ENCODE results near the gene FANK1.
"Not testable (repeated sequence)": the region's sequence is repeated elsewhere in the genome, so short reads cannot be mapped to it uniquely, and the experiment has no call there.

Gene FANK1

DNA sequence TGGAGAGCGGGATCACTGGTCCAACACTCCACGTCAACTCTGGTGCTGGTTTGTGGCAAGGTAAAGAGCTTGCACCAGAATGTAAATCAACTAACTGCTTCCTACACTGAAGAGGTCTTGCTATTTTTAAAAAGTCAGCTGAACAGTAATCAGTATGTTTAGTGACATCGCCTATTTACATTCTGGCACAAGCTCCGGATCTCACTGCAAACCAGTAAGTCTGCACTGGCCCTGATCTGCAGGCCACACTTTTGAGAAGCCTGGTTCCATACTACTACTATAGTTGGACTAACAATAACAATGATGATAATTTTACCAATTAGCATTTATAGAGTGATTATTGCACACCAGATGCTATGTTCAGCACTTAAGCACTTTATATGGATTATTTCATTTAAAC is 6.9 kb upstream of the FANK1 start:
- not testable (repeated sequence) for DNase-seq (ENCODE audit: low read depth)

DNA sequence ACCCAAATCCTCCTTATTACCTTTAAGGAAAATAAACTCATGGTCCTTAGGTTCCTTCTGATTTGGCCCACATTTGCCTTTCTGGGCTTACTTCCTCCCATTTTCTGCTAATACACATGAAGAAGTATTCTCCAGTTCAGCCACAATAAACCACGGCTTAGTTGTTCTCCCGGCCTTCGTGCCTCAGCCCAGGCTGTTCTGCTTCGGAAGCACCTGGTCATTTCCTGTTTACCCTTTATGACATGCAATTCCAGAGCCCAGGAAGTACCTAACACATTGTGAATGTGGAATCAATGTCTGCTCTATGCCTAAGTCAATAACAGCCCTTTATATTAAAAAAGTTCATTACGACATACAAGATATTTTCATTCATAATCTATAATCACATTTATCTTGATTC is 4.0 kb upstream of the FANK1 start:
- DNase-seq (ENCODE audit: low read depth), result not testable (repeated sequence)

DNA sequence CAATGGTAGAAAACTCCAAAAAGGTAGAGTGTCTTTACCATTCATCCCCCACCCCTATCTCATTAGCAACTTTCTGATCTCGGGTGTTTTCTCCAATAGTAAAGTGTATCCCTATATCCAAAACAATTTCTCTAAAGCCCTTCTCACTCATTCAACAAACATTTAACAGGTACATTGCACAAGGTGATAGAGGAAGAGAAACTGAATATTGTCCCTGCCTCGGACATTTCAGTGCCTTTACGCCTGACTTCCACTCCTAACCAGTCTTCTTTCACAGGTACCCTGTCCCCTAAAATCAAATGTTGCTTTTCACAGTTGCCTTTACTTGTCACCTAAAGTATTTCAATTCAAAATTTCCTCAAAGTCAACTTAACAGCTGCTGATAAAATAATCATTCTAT is 2.2 kb upstream of the FANK1 start:
- not testable (repeated sequence) for DNase-seq (ENCODE audit: low read depth)

DNA sequence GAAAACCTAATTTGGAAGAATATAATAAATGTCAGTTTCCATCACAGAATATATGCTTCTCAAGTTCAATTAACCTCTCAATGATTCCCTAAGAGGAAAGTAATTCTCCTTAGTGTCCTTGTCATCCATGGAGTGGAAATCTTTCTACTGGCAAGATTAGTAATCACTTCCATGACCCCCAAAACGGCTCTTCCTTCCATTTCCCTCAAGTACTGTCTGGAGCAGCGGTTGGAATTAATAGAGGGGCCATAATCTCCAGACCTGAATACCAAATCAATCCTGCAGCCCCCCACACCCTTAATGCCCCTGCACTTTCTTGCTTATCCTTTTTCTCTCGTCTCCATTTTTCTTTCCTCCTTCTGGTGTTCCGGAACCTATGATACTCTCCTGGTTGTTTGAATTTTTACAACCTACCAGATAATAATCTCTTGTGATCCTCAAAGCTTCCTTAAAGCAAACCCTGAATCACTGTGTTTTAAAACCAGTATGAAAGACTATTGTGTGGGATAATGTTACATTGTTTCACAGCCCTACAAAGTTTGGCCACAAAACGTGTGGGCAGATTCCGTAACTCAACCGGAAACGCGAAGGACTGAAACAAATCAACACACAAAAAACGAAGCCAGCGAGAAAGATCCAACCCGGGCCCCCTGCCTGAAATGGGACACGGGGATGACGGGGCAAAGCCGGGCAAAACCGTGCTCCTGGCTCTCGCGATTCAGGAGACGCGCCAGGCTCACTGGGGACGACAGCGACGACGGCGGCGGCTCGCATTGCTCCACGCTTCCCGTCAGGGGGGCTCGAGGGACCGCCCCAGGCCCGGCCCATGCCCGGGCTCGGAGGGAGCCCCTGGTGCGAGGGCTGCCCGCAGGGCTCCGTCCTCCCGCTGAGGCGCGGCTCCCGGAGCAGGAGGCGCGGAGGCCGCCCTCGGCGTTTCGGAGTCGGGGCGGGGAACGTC is 955 bp upstream of the FANK1 start:
- peak; percentile 2 for DNase-seq (ENCODE audit: low read depth)

DNA sequence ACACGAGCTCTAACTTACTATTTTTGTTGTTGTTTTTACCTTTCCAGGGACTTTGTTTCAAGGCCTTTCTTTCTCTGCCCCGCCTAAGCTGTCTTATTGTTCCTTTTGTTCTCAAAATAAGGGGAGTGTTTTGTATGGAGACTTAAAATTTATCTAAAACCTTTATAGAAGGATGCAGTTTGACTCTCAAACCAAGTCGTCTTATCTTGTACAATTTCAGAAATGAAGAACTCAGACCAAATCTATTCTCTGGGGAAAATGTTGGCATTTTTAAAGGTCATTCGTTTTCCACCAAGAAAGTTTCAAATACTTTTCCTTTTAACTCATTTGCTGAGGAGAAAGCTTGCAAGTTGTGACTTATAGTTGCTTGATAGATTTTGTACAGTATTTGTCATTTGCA is 953 bp downstream of the FANK1 start:
- DNase-seq (ENCODE audit: low read depth), result not testable (repeated sequence)

DNA sequence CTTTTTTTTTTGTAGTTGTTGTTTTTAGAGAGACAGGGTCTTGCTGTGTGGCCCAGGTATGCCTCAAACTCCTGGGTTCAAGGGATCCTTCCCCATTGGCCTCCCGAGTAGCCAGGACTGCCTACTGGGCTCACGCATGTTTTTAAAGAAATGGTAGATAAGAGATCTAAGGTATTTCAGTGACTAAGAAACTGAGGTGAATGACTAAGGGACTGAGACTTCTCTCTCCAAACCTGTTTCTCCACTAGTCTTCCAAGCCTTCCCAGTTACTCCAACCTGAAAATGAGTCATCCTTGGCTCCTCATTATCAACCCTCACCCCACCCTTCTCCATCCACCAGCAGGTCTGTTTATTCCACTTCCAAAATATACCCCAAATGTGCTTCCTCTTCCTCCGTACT is 4.6 kb downstream of the FANK1 start:
- not testable (repeated sequence) for DNase-seq (ENCODE audit: low read depth)

DNA sequence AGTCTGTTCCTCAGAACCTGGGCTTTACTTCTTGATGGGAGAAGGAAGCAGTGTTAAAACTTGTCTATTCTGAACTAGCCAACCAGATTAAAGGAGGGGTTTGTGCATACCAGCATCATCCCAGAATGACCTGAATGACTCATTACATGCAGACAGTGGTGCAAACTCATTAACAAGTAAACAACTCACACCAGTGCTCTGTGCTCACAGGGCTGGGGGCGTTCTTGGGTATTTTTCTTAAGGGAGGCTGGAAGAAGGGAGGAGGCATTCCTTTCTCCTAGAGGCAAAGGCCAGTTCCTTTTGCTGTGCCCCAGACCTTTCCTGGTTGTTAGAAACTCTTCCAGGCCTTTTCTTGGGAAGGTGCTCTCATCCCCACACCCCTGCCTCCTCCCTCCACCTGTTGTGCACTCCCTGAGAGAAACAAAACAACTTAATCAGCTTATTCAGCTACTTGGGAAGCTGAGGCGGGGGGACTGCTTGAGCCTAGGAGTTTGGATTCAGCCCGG is 6.8 kb downstream of the FANK1 start:
- not testable (repeated sequence) for DNase-seq (ENCODE audit: low read depth)

DNA sequence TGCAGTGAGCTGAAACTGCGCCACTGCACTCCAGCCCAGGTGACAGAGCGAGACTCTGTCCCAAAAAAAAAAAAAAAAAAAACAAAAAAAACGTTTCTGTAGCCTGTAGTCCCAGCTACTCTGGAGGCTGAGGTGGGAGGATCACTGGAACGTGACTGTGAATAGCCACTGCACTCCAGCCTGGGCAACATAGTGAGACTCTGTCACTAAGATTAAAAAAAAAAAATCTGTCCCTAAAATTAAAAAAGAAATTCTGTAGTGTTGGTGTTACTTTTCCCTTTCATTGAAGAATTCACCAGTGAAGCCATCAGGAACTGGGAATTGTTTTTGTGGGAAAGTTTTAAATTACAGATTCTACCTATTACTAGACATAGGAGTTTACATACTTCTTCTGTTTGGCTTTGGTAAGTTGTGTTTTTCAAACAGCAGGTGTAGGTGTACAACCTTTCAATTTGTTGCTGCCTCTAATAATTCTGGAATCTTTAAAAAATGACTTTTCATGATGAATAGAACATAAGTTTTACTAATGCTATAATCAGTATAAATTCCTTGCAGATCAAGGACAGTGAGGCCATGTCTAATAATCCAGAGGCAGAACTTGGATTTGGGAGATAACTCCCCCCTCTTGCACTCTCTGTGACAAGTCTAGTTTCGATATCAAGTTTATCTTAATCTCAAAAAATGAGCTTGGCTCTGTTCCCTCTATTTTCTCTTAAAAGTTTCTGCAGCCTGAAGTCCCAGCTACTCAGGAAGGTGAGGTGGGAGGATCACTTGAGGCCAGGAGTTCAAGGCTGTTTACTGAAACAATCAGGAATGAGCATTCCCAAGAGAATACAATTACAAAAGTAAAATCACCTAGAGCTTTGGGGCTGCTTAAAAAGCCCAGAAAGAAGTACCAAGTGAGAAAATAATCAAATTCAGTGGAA is 9.0 kb downstream of the FANK1 start:
- DNase-seq (ENCODE audit: low read depth), result not testable (repeated sequence)

DNA sequence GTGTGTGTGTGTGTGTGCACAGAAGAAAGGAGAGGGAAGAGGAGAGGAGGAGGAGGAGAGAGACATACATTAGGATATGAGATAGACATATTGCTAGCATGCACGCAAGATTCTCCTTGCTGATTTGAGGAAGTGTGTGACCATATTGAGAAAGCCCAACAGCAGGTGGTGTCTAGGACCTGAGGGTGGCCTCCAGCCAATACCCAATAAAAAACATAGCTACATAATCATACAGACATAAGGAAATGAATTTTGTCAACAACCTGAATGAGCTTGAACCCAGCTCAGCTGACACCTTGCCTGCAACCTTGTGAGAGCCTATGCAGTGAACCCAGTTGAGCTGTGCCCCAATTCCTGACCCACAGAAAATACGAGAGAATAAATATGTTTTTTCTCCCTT is 11.2 kb downstream of the FANK1 start:
- DNase-seq (ENCODE audit: low read depth), result not testable (repeated sequence)

DNA sequence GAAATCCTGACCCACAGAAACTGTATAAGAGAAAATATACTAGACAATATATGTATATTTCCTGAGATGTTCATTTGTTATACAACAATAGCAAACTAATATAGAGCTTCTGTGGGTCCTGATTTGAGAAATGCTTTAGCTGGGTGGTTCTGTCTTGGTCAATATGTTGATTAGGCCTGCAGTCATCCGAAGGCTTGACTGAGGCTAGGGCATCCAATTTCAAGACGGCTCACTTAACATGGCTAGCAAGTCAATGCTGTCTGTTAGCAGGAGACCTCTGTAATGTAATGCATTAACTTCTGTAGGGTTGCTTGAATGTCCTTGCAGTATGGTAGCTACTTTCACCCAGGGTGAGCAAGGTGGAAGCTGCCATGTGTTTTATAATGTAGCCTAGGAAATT is 12.4 kb downstream of the FANK1 start:
- not testable (repeated sequence) for DNase-seq (ENCODE audit: low read depth)

DNA sequence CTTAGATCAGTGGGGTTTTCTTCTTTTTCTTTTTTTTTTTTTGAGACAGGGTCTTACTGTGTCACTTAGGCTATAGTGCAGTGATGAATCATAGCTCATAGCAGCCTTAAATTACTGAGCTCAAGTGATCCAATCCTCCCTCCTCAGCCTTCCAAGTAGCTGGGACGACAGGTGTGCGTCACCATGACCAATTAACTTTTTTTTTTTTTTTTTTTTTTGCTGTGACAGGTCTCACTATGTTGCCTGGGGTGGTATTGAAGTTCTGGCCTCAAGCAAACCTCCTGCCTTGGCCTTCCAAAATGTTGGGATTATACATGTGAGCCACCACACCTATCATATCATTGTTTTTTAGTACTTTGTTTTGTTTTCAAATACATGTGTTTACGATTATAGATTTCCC is 13.1 kb downstream of the FANK1 start:
- DNase-seq (ENCODE audit: low read depth), result not testable (repeated sequence)

DNA sequence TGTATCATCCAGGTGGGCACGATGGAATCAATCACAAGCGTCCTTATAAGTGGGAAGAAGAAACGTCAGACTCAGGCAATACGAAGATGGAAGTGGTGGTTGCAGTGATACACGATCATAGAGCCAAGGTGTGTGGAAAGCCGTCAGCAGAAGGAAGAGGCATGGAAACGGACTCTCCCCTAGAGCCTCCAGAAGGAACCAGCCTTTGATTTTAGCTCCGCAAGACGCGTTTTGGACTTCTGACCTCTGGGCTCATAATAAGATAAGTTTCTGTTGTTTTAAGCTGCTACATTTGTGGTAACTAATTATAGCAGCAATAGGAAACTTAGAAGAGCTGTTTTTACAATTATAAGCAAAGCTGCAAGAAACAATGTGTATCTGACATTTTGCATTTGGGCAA is 14.8 kb downstream of the FANK1 start:
- no peak for DNase-seq (ENCODE audit: low read depth)

DNA sequence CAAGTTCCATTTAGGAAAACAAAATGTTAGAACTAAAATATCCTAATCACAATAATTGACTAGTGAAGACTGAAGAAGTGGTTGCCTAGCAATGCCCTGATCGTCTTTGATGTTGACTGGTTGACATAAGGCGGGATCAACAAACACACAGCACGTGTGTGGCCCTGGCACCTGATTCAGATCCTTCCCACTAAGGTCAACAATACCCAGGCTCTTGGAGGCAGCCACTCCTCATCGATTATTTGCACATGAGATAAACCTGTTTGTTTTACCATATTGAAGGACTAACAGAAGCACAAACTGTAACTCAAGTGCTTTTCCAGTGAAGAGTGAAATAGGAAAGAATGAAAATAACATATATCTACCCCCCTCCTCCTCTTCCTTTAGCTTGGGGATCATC is 15.6 kb downstream of the FANK1 start:
- DNase-seq (ENCODE audit: low read depth), result no peak

DNA sequence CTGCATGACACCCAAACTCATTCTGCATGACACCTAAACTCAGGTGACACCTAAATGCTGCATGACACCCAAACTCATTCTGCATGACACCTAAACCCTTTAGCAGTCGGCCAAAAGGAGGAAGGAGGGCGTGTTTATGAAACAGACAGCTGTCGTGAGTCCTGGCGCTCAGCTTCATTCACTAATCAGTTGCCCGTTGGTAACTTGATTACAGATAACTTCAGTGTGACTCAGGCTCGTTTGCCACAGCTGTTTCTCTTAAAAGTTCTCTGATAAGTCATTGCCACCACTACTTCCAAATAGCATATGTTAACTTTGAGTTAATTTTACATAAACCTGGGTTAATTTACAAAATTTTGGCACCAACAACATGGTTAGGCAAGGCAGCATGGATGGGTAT is 16.9 kb downstream of the FANK1 start:
- DNase-seq (ENCODE audit: low read depth), result not testable (repeated sequence)

DNA sequence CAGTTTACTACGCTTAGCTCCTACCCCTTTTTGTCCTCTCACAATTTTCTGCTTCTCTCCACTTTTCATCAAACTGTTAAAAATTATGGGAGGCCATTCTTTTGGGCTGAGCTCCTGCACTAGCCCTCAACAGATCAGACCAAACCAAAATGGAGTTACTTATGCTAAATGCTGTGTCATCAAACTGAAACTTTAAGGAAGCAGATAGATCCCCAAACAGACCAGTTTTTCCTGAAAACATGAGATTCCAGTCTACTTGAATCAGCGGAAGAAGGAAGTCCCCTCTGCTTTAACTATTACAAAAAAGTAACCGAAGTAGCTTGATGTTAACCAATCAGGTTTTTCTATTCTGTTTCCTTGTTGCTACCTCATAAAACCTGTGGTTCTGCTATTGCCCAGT is 20.6 kb downstream of the FANK1 start:
- no peak for DNase-seq (ENCODE audit: low read depth)

DNA sequence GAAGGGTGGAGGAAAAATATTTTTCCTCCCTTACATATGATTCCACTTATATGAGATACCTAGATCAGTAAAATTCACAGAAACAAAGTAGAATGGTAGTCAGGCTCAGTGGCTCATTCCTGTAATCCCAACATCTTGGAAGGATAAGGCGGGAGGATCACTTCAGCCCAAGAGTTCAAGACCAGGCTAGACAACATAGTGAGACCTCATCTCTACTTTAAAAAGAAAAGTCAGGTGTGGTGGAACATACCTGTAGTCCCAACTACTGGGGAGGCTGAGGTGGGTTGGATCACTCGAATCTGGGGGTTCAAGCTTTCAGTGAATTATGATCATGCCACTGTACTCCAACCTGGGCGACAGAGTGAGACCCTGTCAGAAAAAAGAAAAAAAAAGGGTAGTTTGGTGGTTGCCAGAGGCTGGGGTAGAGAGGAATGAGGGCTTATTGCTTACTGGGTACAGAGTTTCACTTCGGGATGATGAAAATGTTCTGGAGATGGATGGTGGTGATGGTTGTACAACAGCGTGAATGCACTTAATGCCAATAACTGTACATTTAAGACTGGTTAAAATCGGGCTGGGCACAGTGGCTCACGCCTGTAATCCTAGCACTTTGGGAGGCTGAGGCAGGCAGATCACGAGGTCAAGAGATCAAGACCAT is 21.5 kb downstream of the FANK1 start:
- DNase-seq (ENCODE audit: low read depth), result not testable (repeated sequence)

DNA sequence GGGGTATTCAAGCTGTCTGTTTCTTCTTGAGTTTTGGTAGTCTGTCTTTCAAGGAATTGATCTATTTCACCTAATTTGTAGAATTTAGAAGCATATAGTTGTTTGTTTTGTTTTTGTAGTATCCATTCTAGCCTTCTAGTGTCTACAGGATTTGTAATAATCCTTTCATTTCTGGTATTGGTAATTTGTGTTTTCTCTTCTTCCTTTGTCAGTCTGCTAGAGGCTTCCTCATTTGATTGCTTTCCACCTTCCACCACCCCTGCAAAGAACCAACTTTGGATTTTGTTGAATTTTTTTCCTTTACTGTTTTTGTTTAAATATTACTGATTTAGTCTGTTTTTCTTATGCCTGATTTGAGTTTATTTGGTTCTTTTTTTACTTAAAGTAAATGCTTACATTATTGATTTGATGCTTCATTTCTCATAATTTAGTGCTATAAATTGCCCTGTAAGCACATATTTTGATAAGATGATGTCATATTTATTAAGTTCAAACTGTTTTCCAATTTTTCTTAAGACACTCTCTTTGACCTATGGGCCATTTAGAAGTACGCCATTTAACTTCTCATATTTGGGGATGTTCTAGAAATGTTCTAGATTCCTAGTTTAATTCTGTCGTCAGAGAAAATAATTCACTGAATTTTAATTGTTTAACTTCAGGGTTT is 25.4 kb downstream of the FANK1 start:
- DNase-seq (ENCODE audit: low read depth), result not testable (repeated sequence)

DNA sequence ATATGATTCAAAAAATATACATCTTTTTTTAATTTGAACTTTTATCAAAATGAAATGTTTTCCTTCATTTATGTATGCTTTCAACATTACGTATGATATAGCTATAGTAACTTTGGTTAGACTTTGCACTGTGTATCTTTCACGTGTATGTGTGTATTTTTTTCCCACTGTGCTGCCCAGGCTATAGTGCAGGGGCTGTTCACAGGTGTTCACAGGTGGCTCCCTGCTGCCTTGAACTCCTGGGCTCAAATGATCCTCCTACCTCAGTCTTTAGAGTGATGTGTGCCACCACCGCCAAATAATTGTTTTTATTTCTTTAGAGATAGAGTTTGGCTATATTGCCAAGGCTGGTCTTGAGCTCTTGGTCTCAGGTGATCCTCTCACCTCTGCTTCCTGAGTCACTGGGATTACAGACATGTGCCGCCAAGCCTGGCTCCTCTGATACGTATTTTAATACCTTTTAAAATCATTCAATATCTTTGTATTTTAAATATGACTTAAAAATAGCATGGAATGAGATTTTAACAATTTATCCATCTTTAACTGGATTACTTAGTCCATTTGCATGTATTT is 29.0 kb downstream of the FANK1 start:
- no peak for DNase-seq (ENCODE audit: low read depth)

DNA sequence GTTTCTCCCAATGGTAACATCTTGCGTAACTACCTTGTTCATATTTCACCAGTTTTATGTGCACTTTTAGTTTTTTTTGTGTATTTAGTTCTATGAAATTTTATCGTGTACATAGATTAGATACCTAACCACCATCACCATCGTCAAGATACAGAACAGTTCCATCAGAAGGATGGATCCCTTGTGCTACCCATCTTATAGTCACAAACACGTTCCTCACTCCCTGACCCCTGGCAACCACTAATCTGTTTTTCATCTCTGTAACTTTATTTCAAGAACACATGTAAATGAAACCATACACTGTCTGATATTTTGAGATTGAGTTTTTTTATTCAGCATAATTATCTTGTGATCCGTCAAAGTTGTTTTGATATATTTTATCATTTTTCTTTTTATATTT is 29.9 kb downstream of the FANK1 start:
- DNase-seq (ENCODE audit: low read depth), result no peak

DNA sequence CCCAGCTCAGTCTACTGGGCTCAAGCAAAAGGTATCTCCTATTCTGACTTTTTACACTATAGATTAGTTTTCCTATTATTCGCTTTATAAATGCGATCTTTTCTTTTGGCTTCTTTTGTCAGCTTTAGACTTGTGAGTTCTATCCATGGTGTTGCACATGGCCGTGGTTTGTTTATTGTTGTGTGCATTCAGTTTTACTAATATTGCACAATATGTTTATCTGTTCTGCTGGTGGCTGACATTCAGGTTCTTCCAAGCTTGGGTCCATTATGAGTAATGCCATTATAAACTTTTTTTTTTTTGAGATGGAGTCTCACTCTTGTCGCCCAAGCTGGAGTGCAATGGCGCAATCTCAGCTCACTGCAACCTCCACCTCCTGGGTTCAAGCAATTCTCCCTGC is 30.9 kb downstream of the FANK1 start:
- not testable (repeated sequence) for DNase-seq (ENCODE audit: low read depth)

Measured in activated gamma-delta T cell treated with anti-CD3 and anti-CD28 coated beads, Interleukin-2, amount 50 U/mL, for 16 hours (primary cell).